Ovary (tissue), 9 donors: ENCODE results near the gene DENND1A. TPM values are rescaled to one million over a fixed set of nuclear protein-coding genes. Genes with fewer than 3 reads are reported as not detected.

ENCODE experiments used
- DNase-seq, 5 donors: peaks; one replicate each; pipeline ENCODE4 v3.0.0-alpha.2; 2019 to 2020
- H3K27ac ChIP-seq, 2 donors: fragments of 200-600 bp; one replicate each; pipeline versions ENCODE4 v1.5.1 to v1.8.0; 2019 to 2022
- H3K27me3 ChIP-seq: fragments of 200-600 bp; one replicate; pipeline ENCODE4 v1.8.0; 2022
- H3K36me3 ChIP-seq: fragments of 200-600 bp; sonication (generic); one replicate; pipeline ENCODE4 v1.5.1; 2019
- H3K4me1 ChIP-seq: one replicate; pipeline ENCODE4 v1.8.1; 2013; ENCODE audit warnings: mild to moderate bottlenecking, moderate library complexity; ENCODE audit not compliant: insufficient read depth
- H3K4me3 ChIP-seq: fragments of 200-600 bp; sonication (generic); one replicate; pipeline ENCODE4 v1.5.1; 2017
- H3K9me3 ChIP-seq, 2 donors: fragments of 200-600 bp in 1 of 2; sonication (generic) in 1 of 2; one replicate each; pipeline versions ENCODE4 v1.5.1 to v1.8.1; 2013 to 2019; ENCODE audit warnings: mild to moderate bottlenecking in 1 of 2, moderate library complexity in 1 of 2
- CTCF ChIP-seq, 3 donors: fragments of 450-650 bp in 2 of 3; fragments of 200-600 bp in 1 of 3; IDR thresholded peaks; one replicate each; pipeline versions ENCODE4 v1.5.1 to v1.8.0; 2016 to 2022; ENCODE audit warnings: antibody characterized with exemption in 3 of 3, mild to moderate bottlenecking in 1 of 3
- EP300 ChIP-seq: sonication (generic); formaldehyde crosslinking; IDR thresholded peaks from one replicate; pipeline ENCODE4 v1.6.1; 2017; ENCODE audit warnings: antibody characterized with exemption
- POLR2A ChIP-seq: fragments of 450-650 bp; IDR thresholded peaks from one replicate; pipeline ENCODE4 v1.6.1; 2017; ENCODE audit warnings: antibody characterized with exemption, mild to moderate bottlenecking, moderate library complexity
- WGBS, 3 donors: extraction: QIAGEN DNeasy Blood & Tissue Kit in 1 of 3; methylation state at CpG; one replicate each; pipeline versions ENCODE4 v1.1.5 to v1.1.7; 2013 to 2017; 5-methylcytosine and 5-hydroxymethylcytosine counted together
- intact Hi-C, 4 donors: fragments of 100-400 bp; cut with DNase I; formaldehyde crosslinking; loops; one replicate each; pipeline versions ENCODE4 v1.11.0 to v1.15.1; 2022 to 2023
- polyA plus RNA-seq, 2 donors: library from polyadenylated mRNA; stranded (reverse); fragments of 200-250 nt in 1 of 2; fragments of 350-450 nt in 1 of 2; fragmentation: Illumina TruSeq in 1 of 2; extraction: RNeasy Lipid Tissue Mini Kit (QIAGEN cat#74804) in 1 of 2; gene quantifications; one replicate each; pipeline ENCODE4 v1.2.3, GENCODE V29; 2013 to 2014
- total RNA-seq, 7 donors: library from RNA; depleted of rRNA in 2 of 7; stranded (reverse); fragments of >200 nt in 2 of 7; fragmentation: NEBNext Ultra II Directional in 3 of 7; extraction: Animal tissue kit (Norgen Biotek cat#: 25700) in 3 of 7; gene quantifications; one replicate each; pipeline versions ENCODE4 v1.1.0 to v1.2.4, GENCODE V29; 2016 to 2023
- donor health status: DM: no; HTN: no; CAD: no; lungs with moderate emphysema.
- donor health status: DM: no; HTN: no; CAD: no.
- donor health status: Bipolar disorder and iron deficiency.
- donor health status: DM: yes; HTN: yes; CAD: no.
- donor health status: DM: no; HTN: no; CAD: no.
- donor health status: DM: yes; HTN: yes; CAD: no.

The DENND1A gene
- total and polyA plus RNA-seq, 9 donors: 10.4 to 24.5 (median 17.1) TPM

- intact Hi-C loops: no loop called here
- 10 to 25% (median 14%) methylated on average over 6 of the region's 6 CpGs for WGBS, 3 donors
- Histone ChIP-seq H3K27me3 (no peaks in the 10 kb centered on the region), H3K4me3 (no peak overlapping the region), H3K4me1 (peaks cover 4% of the 10 kb centered on the region), H3K9me3 (no peaks in the 10 kb centered on the region), H3K27ac (no peak overlapping the region), H3K36me3 (no peaks in the 10 kb centered on the region)
- TF ChIP-seq CTCF (IDR thresholded peaks at IDR 0.05) (no peak), EP300 (no peak), POLR2A (no peak)
- no peak for DNase-seq
Observed at GRCh38 chr9:123508048-123508447, 421.9 kb downstream of the DENND1A start.

GRCh38 chr9:123505496-123505895, 424.4 kb downstream of the DENND1A start:
- no peak for DNase-seq
- 49 to 60% (median 59%) methylated on average over 7 of the region's 7 CpGs for WGBS, 3 donors
- Histone ChIP-seq H3K27ac (no peak overlapping the region), H3K9me3 (no peaks in the 10 kb centered on the region), H3K4me3 (no peak overlapping the region), H3K4me1 (peaks cover 4% of the 10 kb centered on the region), H3K36me3 (no peaks in the 10 kb centered on the region), H3K27me3 (no peaks in the 10 kb centered on the region)
- intact Hi-C loops: no loop called here
- TF ChIP-seq POLR2A (no peak), CTCF (IDR thresholded peaks at IDR 0.05) (no peak), EP300 (no peak)

GRCh38 chr9:123500336-123500735, 429.6 kb downstream of the DENND1A start:
- no peak for TF ChIP-seq EP300
- no peak for TF ChIP-seq POLR2A
- no peak for TF ChIP-seq CTCF (IDR thresholded peaks at IDR 0.05)
- DNase-seq: no peak
- H3K4me3 ChIP-seq: no peak overlapping the region
- 79 to 99% (median 80%) methylated on average over 3 of the region's 3 CpGs for WGBS, 3 donors
- H3K27ac ChIP-seq: no peak overlapping the region
- no peaks in the 10 kb centered on the region for H3K36me3 ChIP-seq
- no peaks in the 10 kb centered on the region for H3K27me3 ChIP-seq
- intact Hi-C loops: no loop called here
- no peaks in the 10 kb centered on the region for H3K9me3 ChIP-seq
- H3K4me1 ChIP-seq: no peaks in the 10 kb centered on the region

GRCh38 chr9:123497830-123498229, 432.1 kb downstream of the DENND1A start:
- H3K27me3 ChIP-seq: no peaks in the 10 kb centered on the region
- 93 to 100% (median 94%) methylated on average over 1 of the region's 1 CpG for WGBS, 3 donors
- no peak overlapping the region for H3K4me3 ChIP-seq
- intact Hi-C loops: no loop called here
- no peak for DNase-seq
- H3K9me3 ChIP-seq: no peaks in the 10 kb centered on the region
- no peaks in the 10 kb centered on the region for H3K4me1 ChIP-seq
- no peaks in the 10 kb centered on the region for H3K36me3 ChIP-seq
- TF ChIP-seq POLR2A (no peak), CTCF (IDR thresholded peaks at IDR 0.05) (no peak), EP300 (no peak)
- H3K27ac ChIP-seq: no peak overlapping the region

GRCh38 chr9:123495731-123496130, 434.2 kb downstream of the DENND1A start:
- no peak overlapping the region for H3K4me3 ChIP-seq
- no peaks in the 10 kb centered on the region for H3K9me3 ChIP-seq
- H3K27ac ChIP-seq: no peak overlapping the region
- no peak for DNase-seq
- WGBS, 3 donors: 96 to 98% (median 96%) methylated on average over 7 of the region's 7 CpGs
- H3K36me3 ChIP-seq: no peaks in the 10 kb centered on the region
- H3K27me3 ChIP-seq: no peaks in the 10 kb centered on the region
- TF ChIP-seq CTCF (IDR thresholded peaks at IDR 0.05) (no peak), POLR2A (no peak), EP300 (no peak)
- no peaks in the 10 kb centered on the region for H3K4me1 ChIP-seq
- intact Hi-C loops: no loop called here
